Neural progenitor cell (in vitro differentiated cells): ENCODE results near the gene CIITA. TPM values are rescaled to one million over a fixed set of nuclear protein-coding genes. Genes with fewer than 3 reads are reported as not detected.
"Not testable (repeated sequence)": the region's sequence is repeated elsewhere in the genome, so short reads cannot be mapped to it uniquely, and the experiment has no call there.

Source experiments
- DNase-seq: peaks from one replicate; pipeline ENCODE4 v3.0.0-alpha.2; 2016; ENCODE audit warnings: low spot score
- H2AFZ ChIP-seq: fragments of 200-600 bp; sonication (generic); replicated peaks from 2 replicates; pipeline ENCODE4 v1.6.1; 2016; ENCODE audit warnings: antibody characterized with exemption
- H3F3A ChIP-seq: fragments of 200-600 bp; sonication (generic); 2 replicates; pipeline ENCODE4 v1.6.1; 2016; ENCODE audit warnings: antibody characterized with exemption, low read depth
- H3K27ac ChIP-seq: fragments of 200-600 bp; sonication (generic); 2 replicates; pipeline ENCODE4 v1.5.1; 2016; ENCODE audit warnings: mild to moderate bottlenecking
- H3K27me3 ChIP-seq: fragments of 200-600 bp; sonication (generic); 2 replicates; pipeline ENCODE4 v1.6.1; 2016; ENCODE audit warnings: mild to moderate bottlenecking, moderate library complexity
- H3K36me3 ChIP-seq: fragments of 200-600 bp; sonication (generic); 2 replicates; pipeline ENCODE4 v1.5.1; 2016
- H3K4me1 ChIP-seq: fragments of 200-600 bp; sonication (generic); 2 replicates; pipeline ENCODE4 v1.6.1; 2016; ENCODE audit warnings: mixed run types
- H3K4me2 ChIP-seq: fragments of 200-600 bp; sonication (generic); 2 replicates; pipeline ENCODE4 v1.6.1; 2016
- H3K4me3 ChIP-seq: fragments of 200-600 bp; sonication (generic); 2 replicates; pipeline ENCODE4 v1.5.1; 2016
- H3K79me2 ChIP-seq: fragments of 200-600 bp; sonication (generic); 2 replicates; pipeline ENCODE4 v1.6.1; 2016; ENCODE audit warnings: low read depth
- H3K9ac ChIP-seq: fragments of 200-600 bp; sonication (generic); 2 replicates; pipeline ENCODE4 v1.6.1; 2016
- H3K9me3 ChIP-seq: fragments of 200-600 bp; sonication (generic); 2 replicates; pipeline ENCODE4 v1.5.1; 2016; ENCODE audit warnings: low read depth
- H4K20me1 ChIP-seq: fragments of 200-600 bp; sonication (generic); 2 replicates; pipeline ENCODE4 v1.6.1; 2016; ENCODE audit warnings: low read depth
- H3K27ac Mint-ChIP-seq: 3 replicates; pipeline ENCODE4 v1.8.0; 2021; ENCODE audit warnings: mixed read lengths
- H3K27me3 Mint-ChIP-seq: 2 replicates; pipeline ENCODE4 v1.8.0; 2022; ENCODE audit warnings: low read depth, mild to moderate bottlenecking, inconsistent platforms, moderate library complexity, mixed read lengths; ENCODE audit not compliant: insufficient read depth
- H3K36me3 Mint-ChIP-seq: 3 replicates; pipeline ENCODE4 v1.8.0; 2021; ENCODE audit warnings: mixed read lengths
- H3K4me1 Mint-ChIP-seq: 3 replicates; pipeline ENCODE4 v1.8.0; 2021; ENCODE audit warnings: mixed read lengths
- H3K4me3 Mint-ChIP-seq: 3 replicates; pipeline ENCODE4 v1.8.0; 2021; ENCODE audit warnings: mild to moderate bottlenecking, moderate library complexity, mixed read lengths
- H3K9me3 Mint-ChIP-seq: 3 replicates; pipeline ENCODE4 v1.8.0; 2020; ENCODE audit warnings: mixed read lengths
- CTCF ChIP-seq: fragments of 200-600 bp; sonication (generic); IDR thresholded peaks from 2 replicates; pipeline ENCODE4 v1.5.1; 2017; ENCODE audit warnings: antibody characterized with exemption, mild to moderate bottlenecking
- EZH2 ChIP-seq: fragments of 200-600 bp; sonication (generic); IDR thresholded peaks from 2 replicates; pipeline ENCODE4 v1.6.1; 2017; ENCODE audit warnings: antibody characterized with exemption, mild to moderate bottlenecking, moderate library complexity
- EZH2phosphoT487 ChIP-seq: fragments of 200-600 bp; sonication (generic); IDR thresholded peaks from 2 replicates; pipeline ENCODE4 v1.6.1; 2017; ENCODE audit warnings: antibody characterized with exemption
- total RNA-seq: library from RNA; depleted of rRNA; stranded (reverse); fragments of >200 nt; gene quantifications from 2 replicates; pipeline ENCODE4 v1.2.3, GENCODE V29; 2015; ENCODE audit warnings: low replicate concordance

CIITA gene
- total RNA-seq, 1 donor from 2014 or later = not detected

DNA sequence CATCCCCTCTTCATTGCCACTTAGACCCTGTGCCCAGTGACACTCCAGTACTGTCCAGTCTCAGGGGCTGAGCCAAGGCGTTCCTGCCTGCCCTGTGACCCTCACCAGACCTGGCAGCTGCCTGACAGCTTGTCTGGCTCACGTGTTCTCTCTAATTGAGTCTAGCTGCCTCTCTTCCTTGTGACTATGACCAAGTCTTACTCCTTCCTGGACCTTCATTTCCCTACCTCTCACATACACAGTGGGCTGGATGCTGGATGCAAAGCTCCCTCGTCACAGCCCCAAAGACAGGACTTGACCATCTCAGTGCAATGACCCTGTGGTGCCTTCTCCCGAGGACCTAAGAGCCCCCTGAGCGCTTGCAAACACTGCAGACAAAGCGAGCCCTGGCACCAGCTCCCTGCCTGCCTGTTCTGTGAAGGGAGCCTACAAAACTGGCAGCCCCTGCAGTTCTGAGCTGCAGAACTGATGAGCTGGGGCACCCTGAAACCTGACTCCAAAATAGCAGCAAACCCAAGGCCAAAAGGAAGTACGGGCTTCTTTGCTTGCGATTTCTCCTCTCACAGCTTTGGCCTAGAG lies 63.6 kb downstream of the CIITA start:
- Mint-ChIP-seq H3K4me1 (peaks cover 37% of the 10 kb centered on the region), H3K27ac (no peak overlapping the region), H3K27me3 (no peaks in the 10 kb centered on the region), H3K36me3 (no peaks in the 10 kb centered on the region), H3K9me3 (no peaks in the 10 kb centered on the region), H3K4me3 (peak overlapping the region; percentile 95)
- Histone ChIP-seq H3K4me1 (peaks cover 18% of the 10 kb centered on the region), H3K27me3 (peaks cover 16% of the 10 kb centered on the region), H3K79me2 (peaks cover 32% of the 10 kb centered on the region), H3K4me3 (peak overlapping the region; percentile 76), H3F3A (peaks cover 10% of the 10 kb centered on the region), H3K4me2 (peak overlapping the region; percentile 84), H3K9ac (no peak overlapping the region), H3K9me3 (no peaks in the 10 kb centered on the region), H3K27ac (no peak overlapping the region), H2AFZ (no peak overlapping the region), H3K36me3 (no peaks in the 10 kb centered on the region), H4K20me1 (peaks cover 67% of the 10 kb centered on the region)
- DNase-seq = no peak
- no peak for TF ChIP-seq CTCF
- TF ChIP-seq EZH2 = no peak
- no peak for TF ChIP-seq EZH2phosphoT487

- Histone ChIP-seq H3K9me3 (no peaks in the 10 kb centered on the region), H3K4me3 (peak overlapping the region; percentile 76), H3K79me2 (peaks cover 36% of the 10 kb centered on the region), H3K4me2 (peak overlapping the region; percentile 84), H3F3A (peaks cover 13% of the 10 kb centered on the region), H4K20me1 (peaks cover 60% of the 10 kb centered on the region), H3K4me1 (peaks cover 25% of the 10 kb centered on the region), H3K9ac (peak overlapping the region; percentile 57), H3K27me3 (peaks cover 16% of the 10 kb centered on the region), H2AFZ (no peak overlapping the region), H3K36me3 (no peaks in the 10 kb centered on the region), H3K27ac (no peak overlapping the region)
- no peaks in the 10 kb centered on the region for H3K27me3 Mint-ChIP-seq
- no peaks in the 10 kb centered on the region for H3K36me3 Mint-ChIP-seq
- peak overlapping the region; percentile 95 for H3K4me3 Mint-ChIP-seq
- H3K4me1 Mint-ChIP-seq = peaks cover 44% of the 10 kb centered on the region
- no peak overlapping the region for H3K27ac Mint-ChIP-seq
- peak; percentile 40 for DNase-seq
- TF ChIP-seq EZH2 (no peak), EZH2phosphoT487 (no peak), CTCF (no peak)
- H3K9me3 Mint-ChIP-seq = no peaks in the 10 kb centered on the region
Measured at GRCh38 chr16:10941127-10941933, 64.3 kb downstream of the CIITA start.

DNA sequence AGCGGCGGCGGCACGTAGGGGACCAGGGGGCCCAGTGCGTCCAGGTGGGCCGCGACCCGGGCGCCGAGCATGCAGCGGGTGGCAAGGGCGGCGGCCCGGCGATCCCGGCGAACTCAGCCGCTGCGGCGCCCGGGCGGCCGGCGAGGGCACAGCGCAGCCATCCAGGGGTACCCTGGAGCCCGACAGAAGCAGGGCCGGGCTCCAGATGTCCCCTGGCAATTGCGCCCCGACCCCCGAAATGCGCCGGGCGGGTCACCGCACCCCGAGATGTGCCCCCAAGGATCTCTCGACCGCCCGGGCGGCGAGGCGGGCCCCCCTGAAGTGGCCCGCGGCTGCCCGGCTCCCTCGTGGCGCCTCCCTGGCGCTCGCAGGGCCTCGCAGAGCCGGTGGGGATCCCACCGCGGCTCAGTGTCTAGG lies 64.9 kb downstream of the CIITA start:
- DNase-seq = peak; percentile 26
- not testable (repeated sequence) for H3K36me3 Mint-ChIP-seq, H3K36me3 ChIP-seq, H3K27me3 Mint-ChIP-seq, H2AFZ ChIP-seq, H3K27ac Mint-ChIP-seq, H3K27ac ChIP-seq, H3K9me3 ChIP-seq, H3K9me3 Mint-ChIP-seq
- peaks cover 30% of the 10 kb centered on the region for H3K4me1 ChIP-seq
- H3K9ac ChIP-seq = peak overlapping the region; percentile 22
- H3K4me3 ChIP-seq = peak overlapping the region; percentile 76
- Mint-ChIP-seq H3K4me1 (peaks cover 47% of the 10 kb centered on the region), H3K4me3 (peak overlapping the region; percentile 95)
- peaks cover 53% of the 10 kb centered on the region for H4K20me1 ChIP-seq
- peaks cover 13% of the 10 kb centered on the region for H3F3A ChIP-seq
- H3K79me2 ChIP-seq = peaks cover 36% of the 10 kb centered on the region
- peaks cover 16% of the 10 kb centered on the region for H3K27me3 ChIP-seq
- H3K4me2 ChIP-seq = peak overlapping the region; percentile 84
